Measurements from ENCODE around the gene TSPAN18.

TSPAN18 gene

GRCh38 chr11:44909557-44909956 lies 182.8 kb downstream of the TSPAN18 start:
- DNase-seq (ENCODE audit: low read depth), result no peak
- no peak for TF ChIP-seq CTCF (IDR thresholded peaks at IDR 0.05; ENCODE audit: insufficient read depth, low read depth, low read length, missing control alignments)
- no peak overlapping the region for H3K4me3 ChIP-seq (ENCODE audit: low read depth, low read length)

GRCh38 chr11:44910591-44910990 lies 183.8 kb downstream of the TSPAN18 start:
- TF ChIP-seq CTCF (IDR thresholded peaks at IDR 0.05; ENCODE audit: insufficient read depth, low read depth, low read length, missing control alignments), result no peak
- no peak overlapping the region for H3K4me3 ChIP-seq (ENCODE audit: low read depth, low read length)
- no peak for DNase-seq (ENCODE audit: low read depth)

- no peak overlapping the region for H3K4me3 ChIP-seq (ENCODE audit: low read depth, low read length)
- TF ChIP-seq CTCF (IDR thresholded peaks at IDR 0.05; ENCODE audit: insufficient read depth, low read depth, low read length, missing control alignments), result peak; percentile 67
- DNase-seq (ENCODE audit: low read depth), result peak; percentile 86
These were observed 184.5 kb downstream of the TSPAN18 start for GRCh38 chr11:44911029-44911814.

- no peak overlapping the region for H3K4me3 ChIP-seq (ENCODE audit: low read depth, low read length)
- no peak for TF ChIP-seq CTCF (IDR thresholded peaks at IDR 0.05; ENCODE audit: insufficient read depth, low read depth, low read length, missing control alignments)
- no peak for DNase-seq (ENCODE audit: low read depth)
These were observed 185.7 kb downstream of the TSPAN18 start for GRCh38 chr11:44912270-44912987.

GRCh38 chr11:44913502-44913901 lies 186.7 kb downstream of the TSPAN18 start:
- H3K4me3 ChIP-seq (ENCODE audit: low read depth, low read length), result no peak overlapping the region
- DNase-seq (ENCODE audit: low read depth), result no peak
- no peak for TF ChIP-seq CTCF (IDR thresholded peaks at IDR 0.05; ENCODE audit: insufficient read depth, low read depth, low read length, missing control alignments)

- TF ChIP-seq CTCF (IDR thresholded peaks at IDR 0.05; ENCODE audit: insufficient read depth, low read depth, low read length, missing control alignments), result no peak
- no peak for DNase-seq (ENCODE audit: low read depth)
- no peak overlapping the region for H3K4me3 ChIP-seq (ENCODE audit: low read depth, low read length)
These were observed 187.3 kb downstream of the TSPAN18 start for GRCh38 chr11:44914105-44914504.

Data from GM12865 (cell line).